Osteoblast (primary cell): ENCODE results near the gene OPA1. TPM values are rescaled to one million over a fixed set of nuclear protein-coding genes. Genes with fewer than 3 reads are reported as not detected.

Source experiments
- DNase-seq: peaks from one replicate; pipeline ENCODE4 v3.0.0; 2011; ENCODE audit warnings: low spot score, mixed read lengths; ENCODE audit not compliant: insufficient read length; ENCODE audit errors: missing footprints
- H2AFZ ChIP-seq: 2 replicates; pipeline ENCODE4 v1.6.0; 2011; ENCODE audit warnings: mild to moderate bottlenecking, low read length
- H3K27ac ChIP-seq: 2 replicates; pipeline ENCODE4 v1.5.1; 2011; ENCODE audit warnings: mild to moderate bottlenecking, low read depth, low read length, moderate library complexity
- H3K27me3 ChIP-seq: 2 replicates; pipeline ENCODE4 v1.6.0; 2012; ENCODE audit warnings: mild to moderate bottlenecking, control low read depth, inconsistent platforms, low read length, moderate library complexity; ENCODE audit not compliant: insufficient read depth
- H3K36me3 ChIP-seq: 2 replicates; pipeline ENCODE4 v1.5.1; 2011; ENCODE audit warnings: mild to moderate bottlenecking, low read length, control low read depth, moderate library complexity; ENCODE audit not compliant: insufficient read depth
- H3K4me1 ChIP-seq: 2 replicates; pipeline ENCODE4 v1.5.1; 2011; ENCODE audit warnings: mild to moderate bottlenecking, low read length, control low read depth, moderate library complexity; ENCODE audit not compliant: insufficient read depth
- H3K4me2 ChIP-seq: 2 replicates; pipeline ENCODE4 v1.6.0; 2011; ENCODE audit warnings: mild to moderate bottlenecking, low read length; ENCODE audit not compliant: insufficient read depth
- H3K4me3 ChIP-seq: fragments of 200-600 bp; sonication (generic); 3 replicates; pipeline ENCODE4 v1.5.1; 2012; ENCODE audit warnings: mild to moderate bottlenecking, low read length, inconsistent platforms; ENCODE audit not compliant: insufficient read depth
- H3K79me2 ChIP-seq: 2 replicates; pipeline ENCODE4 v1.6.0; 2012; ENCODE audit warnings: mild to moderate bottlenecking, low read length, control low read depth, inconsistent platforms; ENCODE audit not compliant: insufficient read depth
- H3K9me3 ChIP-seq: 2 replicates; pipeline ENCODE4 v1.5.1; 2011; ENCODE audit warnings: low read depth, low read length, control low read depth
- H4K20me1 ChIP-seq: 2 replicates; pipeline ENCODE4 v1.6.0; 2012; ENCODE audit warnings: mild to moderate bottlenecking, low read length, control low read depth; ENCODE audit not compliant: insufficient read depth
- CTCF ChIP-seq: IDR thresholded peaks from 2 replicates; pipeline ENCODE4 v1.5.1; 2011; ENCODE audit warnings: mild to moderate bottlenecking, low read depth, low read length, moderate library complexity; ENCODE audit errors: extremely low read depth
- total RNA-seq: library from RNA; depleted of rRNA; stranded (reverse); fragments of >200 nt; gene quantifications from 2 replicates; pipeline ENCODE4 v1.2.3, GENCODE V29; 2012

The OPA1 gene
- total RNA-seq, 1 donor: 77.4 TPM

GRCh38 chr3:193710286-193711165 lies 117.5 kb downstream of the OPA1 start:
- no peak for DNase-seq
- peaks cover 4% of the 10 kb centered on the region for H3K27me3 ChIP-seq
- TF ChIP-seq CTCF: no peak

GRCh38 chr3:193711166-193711485 lies 118.1 kb downstream of the OPA1 start:
- no peak for TF ChIP-seq CTCF
- H3K4me1 ChIP-seq: no peaks in the 10 kb centered on the region
- no peaks in the 10 kb centered on the region for H3K36me3 ChIP-seq
- no peak overlapping the region for H3K4me2 ChIP-seq
- no peaks in the 10 kb centered on the region for H4K20me1 ChIP-seq
- no peak overlapping the region for H3K4me3 ChIP-seq
- no peak overlapping the region for H3K27ac ChIP-seq
- H3K9me3 ChIP-seq: peaks cover 9% of the 10 kb centered on the region
- H3K27me3 ChIP-seq: peaks cover 4% of the 10 kb centered on the region
- no peak for DNase-seq
- no peak overlapping the region for H2AFZ ChIP-seq
- no peaks in the 10 kb centered on the region for H3K79me2 ChIP-seq

More at GRCh38 chr3:193710286-193711165, 117.5 kb downstream of the OPA1 start:
- no peak overlapping the region for H2AFZ ChIP-seq
- peaks cover 9% of the 10 kb centered on the region for H3K9me3 ChIP-seq
- no peak overlapping the region for H3K4me2 ChIP-seq
- H3K79me2 ChIP-seq: no peaks in the 10 kb centered on the region
- no peak overlapping the region for H3K4me3 ChIP-seq
- H3K27ac ChIP-seq: no peak overlapping the region
- no peaks in the 10 kb centered on the region for H3K4me1 ChIP-seq
- H4K20me1 ChIP-seq: no peaks in the 10 kb centered on the region
- H3K36me3 ChIP-seq: no peaks in the 10 kb centered on the region

GRCh38 chr3:193711523-193711963 lies 118.5 kb downstream of the OPA1 start:
- H3K4me3 ChIP-seq: no peak overlapping the region
- peaks cover 9% of the 10 kb centered on the region for H3K9me3 ChIP-seq
- no peak for DNase-seq
- H4K20me1 ChIP-seq: no peaks in the 10 kb centered on the region
- no peak overlapping the region for H3K4me2 ChIP-seq
- H3K27ac ChIP-seq: no peak overlapping the region
- no peak for TF ChIP-seq CTCF
- H3K36me3 ChIP-seq: no peaks in the 10 kb centered on the region
- H3K79me2 ChIP-seq: no peaks in the 10 kb centered on the region
- H3K4me1 ChIP-seq: no peaks in the 10 kb centered on the region
- peaks cover 4% of the 10 kb centered on the region for H3K27me3 ChIP-seq
- no peak overlapping the region for H2AFZ ChIP-seq

- H3K27ac ChIP-seq: no peak overlapping the region
These were observed 119.1 kb downstream of the OPA1 start for GRCh38 chr3:193711964-193712598.

More at GRCh38 chr3:193711964-193712598, 119.1 kb downstream of the OPA1 start:
- H4K20me1 ChIP-seq: no peaks in the 10 kb centered on the region
- no peaks in the 10 kb centered on the region for H3K4me1 ChIP-seq
- no peak overlapping the region for H2AFZ ChIP-seq
- H3K9me3 ChIP-seq: peaks cover 9% of the 10 kb centered on the region
- peaks cover 4% of the 10 kb centered on the region for H3K27me3 ChIP-seq
- no peak overlapping the region for H3K4me2 ChIP-seq
- no peak for TF ChIP-seq CTCF
- H3K4me3 ChIP-seq: no peak overlapping the region
- no peaks in the 10 kb centered on the region for H3K36me3 ChIP-seq
- H3K79me2 ChIP-seq: no peaks in the 10 kb centered on the region
- DNase-seq: no peak
